A673 (cell line): ENCODE measurements around the gene FAM83F.

Experiments
- CTCF ChIP-seq: fragments of 300-800, 200-600 bp; sonication (generic); conservative IDR thresholded peaks from 2 replicates; pipeline ENCODE4 v1.5.1; 2017; ENCODE audit warnings: low read depth, mild to moderate bottlenecking, antibody characterized with exemption, low read length, moderate library complexity, mixed read lengths
- EZH2 ChIP-seq: fragments of 200-600 bp; sonication (generic); IDR thresholded peaks from 2 replicates; pipeline ENCODE4 v1.6.1; 2017; ENCODE audit warnings: borderline replicate concordance, low read depth, mild to moderate bottlenecking, mixed read lengths, antibody characterized with exemption, low read length; ENCODE audit not compliant: poor library complexity, severe bottlenecking

GRCh38 chr22:40002935-40003715 lies 8.4 kb downstream of the FAM83F start:
- TF ChIP-seq CTCF (no peak), EZH2 (no peak)
